Skeletal muscle tissue (tissue), 4 donors: ENCODE measurements around the gene MCHR1. TPM values are rescaled to one million over a fixed set of nuclear protein-coding genes. Genes with fewer than 3 reads are reported as not detected.

Source experiments
- H3K27ac ChIP-seq: one replicate; pipeline ENCODE4 v1.7.0; 2013; ENCODE audit warnings: mild to moderate bottlenecking, low read depth, low read length, inconsistent platforms
- H3K27me3 ChIP-seq, 3 donors: one replicate each; pipeline ENCODE4 v1.7.0; 2013; ENCODE audit warnings: low read length in 3 of 3; ENCODE audit not compliant: control insufficient read depth in 3 of 3, insufficient read depth in 3 of 3
- H3K36me3 ChIP-seq, 3 donors: one replicate each; pipeline ENCODE4 v1.7.0; 2013; ENCODE audit warnings: low read length in 3 of 3; ENCODE audit not compliant: control insufficient read depth in 3 of 3, insufficient read depth in 3 of 3
- H3K4me1 ChIP-seq, 3 donors: one replicate each; pipeline ENCODE4 v1.7.0; 2013; ENCODE audit warnings: low read length in 3 of 3, mild to moderate bottlenecking in 3 of 3; ENCODE audit not compliant: control insufficient read depth in 3 of 3, insufficient read depth in 3 of 3
- H3K4me3 ChIP-seq, 3 donors: one replicate each; pipeline ENCODE4 v1.7.0; 2013; ENCODE audit warnings: low read length in 3 of 3
- H3K9ac ChIP-seq, 3 donors: one replicate each; pipeline ENCODE4 v1.7.0; 2013; ENCODE audit warnings: low read length in 3 of 3, mild to moderate bottlenecking in 3 of 3, moderate library complexity in 2 of 3, low read depth in 1 of 3
- H3K9me3 ChIP-seq, 3 donors: one replicate each; pipeline ENCODE4 v1.7.0; 2013; ENCODE audit warnings: low read length in 3 of 3; ENCODE audit not compliant: control insufficient read depth in 3 of 3
- total RNA-seq: library from RNA; depleted of rRNA; stranded (reverse); fragments of >200 nt; gene quantifications from one replicate; pipeline ENCODE4 v1.2.3, GENCODE V29; 2014
- donor health status: Osteomylitis.

Gene MCHR1
- total RNA-seq, 1 donor from 2014 or later, result 1.6 TPM

- Histone ChIP-seq H3K9ac (no peak overlapping the region), H3K9me3 (no peaks in the 10 kb centered on the region), H3K4me1 (peaks cover 17 to 23% (median 22%) of the 10 kb centered on the region in 3 donors), H3K27ac (no peak overlapping the region), H3K27me3 (no peaks in the 10 kb centered on the region), H3K36me3 (no peaks in the 10 kb centered on the region), H3K4me3 (peak overlapping the region in 2 of 3 donors; percentile 96)
Observed at GRCh38 chr22:40638261-40638660, 41.0 kb upstream of the MCHR1 start.

- Histone ChIP-seq H3K36me3 (no peaks in the 10 kb centered on the region), H3K4me3 (no peak overlapping the region), H3K27me3 (no peaks in the 10 kb centered on the region), H3K9me3 (no peaks in the 10 kb centered on the region), H3K4me1 (peaks cover 5 to 8% (median 7%) of the 10 kb centered on the region in 3 donors), H3K27ac (no peak overlapping the region), H3K9ac (no peak overlapping the region)
Observed at GRCh38 chr22:40641269-40641668, 38.0 kb upstream of the MCHR1 start.

- Histone ChIP-seq H3K4me1 (peaks cover 5 to 8% (median 6%) of the 10 kb centered on the region in 3 donors), H3K4me3 (no peak overlapping the region), H3K9me3 (no peaks in the 10 kb centered on the region), H3K27ac (no peak overlapping the region), H3K9ac (no peak overlapping the region), H3K36me3 (no peaks in the 10 kb centered on the region), H3K27me3 (no peaks in the 10 kb centered on the region)
Observed at GRCh38 chr22:40642316-40642715, 37.0 kb upstream of the MCHR1 start.

GRCh38 chr22:40645579-40646197 lies 33.6 kb upstream of the MCHR1 start:
- H3K9me3 ChIP-seq, result no peaks in the 10 kb centered on the region
- H3K4me3 ChIP-seq, result no peak overlapping the region
- peaks cover 0 to 3% (median 0%) of the 10 kb centered on the region in 3 donors for H3K4me1 ChIP-seq
- no peak overlapping the region for H3K9ac ChIP-seq
- H3K27ac ChIP-seq, result no peak overlapping the region
- no peaks in the 10 kb centered on the region for H3K36me3 ChIP-seq
- H3K27me3 ChIP-seq, result no peaks in the 10 kb centered on the region

- H3K9me3 ChIP-seq, result no peaks in the 10 kb centered on the region
- no peaks in the 10 kb centered on the region for H3K36me3 ChIP-seq
- no peak overlapping the region for H3K27ac ChIP-seq
- peaks cover 15 to 23% (median 23%) of the 10 kb centered on the region in 3 donors for H3K4me1 ChIP-seq
- H3K9ac ChIP-seq, result no peak overlapping the region
- H3K4me3 ChIP-seq, result no peak overlapping the region
- H3K27me3 ChIP-seq, result no peaks in the 10 kb centered on the region
Observed at GRCh38 chr22:40648386-40648785, 30.9 kb upstream of the MCHR1 start.

- Histone ChIP-seq H3K4me1 (peaks cover 34 to 45% (median 40%) of the 10 kb centered on the region in 3 donors), H3K27ac (peak overlapping the region; percentile 99), H3K36me3 (no peaks in the 10 kb centered on the region), H3K9me3 (no peaks in the 10 kb centered on the region), H3K27me3 (no peaks in the 10 kb centered on the region), H3K4me3 (peak overlapping the region; percentile 80 to 94 (median 91)), H3K9ac (peak overlapping the region; percentile 98 to 99 (median 98))
Observed at GRCh38 chr22:40651057-40651456, 28.2 kb upstream of the MCHR1 start.

- Histone ChIP-seq H3K4me1 (peaks cover 34 to 45% (median 39%) of the 10 kb centered on the region in 3 donors), H3K9me3 (no peaks in the 10 kb centered on the region), H3K4me3 (peak overlapping the region; percentile 91 to 94 (median 92)), H3K27ac (peak overlapping the region; percentile 99), H3K27me3 (no peaks in the 10 kb centered on the region), H3K36me3 (no peaks in the 10 kb centered on the region), H3K9ac (peak overlapping the region; percentile 98 to 99 (median 98))
Observed at GRCh38 chr22:40651563-40652501, 27.5 kb upstream of the MCHR1 start.

- H3K27ac ChIP-seq, result peak overlapping the region; percentile 99
- no peaks in the 10 kb centered on the region for H3K36me3 ChIP-seq
- no peaks in the 10 kb centered on the region for H3K27me3 ChIP-seq
- no peak overlapping the region for H3K4me3 ChIP-seq
- peak overlapping the region in 2 of 3 donors; percentile 3 to 20 for H3K9ac ChIP-seq
- peaks cover 34 to 45% (median 39%) of the 10 kb centered on the region in 3 donors for H3K4me1 ChIP-seq
- H3K9me3 ChIP-seq, result no peaks in the 10 kb centered on the region
Observed at GRCh38 chr22:40653361-40653760, 25.9 kb upstream of the MCHR1 start.

- Histone ChIP-seq H3K9ac (peak overlapping the region; percentile 45 to 75 (median 75)), H3K27me3 (no peaks in the 10 kb centered on the region), H3K36me3 (no peaks in the 10 kb centered on the region), H3K4me1 (peaks cover 34 to 45% (median 39%) of the 10 kb centered on the region in 3 donors), H3K27ac (peak overlapping the region; percentile 99), H3K4me3 (peak overlapping the region; percentile 2 to 64 (median 52)), H3K9me3 (no peaks in the 10 kb centered on the region)
Observed at GRCh38 chr22:40654522-40655167, 24.6 kb upstream of the MCHR1 start.
